T1000 (cell line): ENCODE results near the gene MRPS2.

Source experiments
- DNase-seq: peaks from one replicate; lab custom pipeline; 2025; ENCODE audit warnings: mixed read lengths; lab: John Stamatoyannopoulos, UW

Gene MRPS2

GRCh38 chr9:135480071-135480939 is 20.2 kb upstream of the MRPS2 start:
- DNase-seq, result no peak

GRCh38 chr9:135480940-135481310 is 19.6 kb upstream of the MRPS2 start:
- DNase-seq, result no peak

- no peak for DNase-seq
These were observed 18.3 kb upstream of the MRPS2 start for GRCh38 chr9:135482015-135482754.

- DNase-seq, result no peak
These were observed 15.8 kb upstream of the MRPS2 start for GRCh38 chr9:135484460-135485277.

- DNase-seq, result no peak
These were observed 15.1 kb upstream of the MRPS2 start for GRCh38 chr9:135485385-135485784.

- no peak for DNase-seq
These were observed 14.7 kb upstream of the MRPS2 start for GRCh38 chr9:135485832-135486231.

- no peak for DNase-seq
These were observed 14.0 kb upstream of the MRPS2 start for GRCh38 chr9:135486267-135487065.

- DNase-seq, result no peak
These were observed 13.0 kb upstream of the MRPS2 start for GRCh38 chr9:135487281-135488012.

- DNase-seq, result no peak
These were observed 12.5 kb upstream of the MRPS2 start for GRCh38 chr9:135488013-135488330.

- no peak for DNase-seq
These were observed 12.0 kb upstream of the MRPS2 start for GRCh38 chr9:135488527-135488926.

GRCh38 chr9:135489188-135489906 is 11.1 kb upstream of the MRPS2 start:
- DNase-seq, result no peak

GRCh38 chr9:135490166-135490870 is 10.2 kb upstream of the MRPS2 start:
- DNase-seq, result no peak

- no peak for DNase-seq
These were observed 9.5 kb upstream of the MRPS2 start for GRCh38 chr9:135490980-135491464.

- no peak for DNase-seq
These were observed 8.7 kb upstream of the MRPS2 start for GRCh38 chr9:135491764-135492163.

- DNase-seq, result no peak
These were observed 7.4 kb upstream of the MRPS2 start for GRCh38 chr9:135492886-135493669.

GRCh38 chr9:135494791-135495559 is 5.5 kb upstream of the MRPS2 start:
- no peak for DNase-seq

- DNase-seq, result no peak
These were observed 1.9 kb upstream of the MRPS2 start for GRCh38 chr9:135498381-135499126.
